HG03432 (cell line): ENCODE results near the gene SLC9C2.
A peak's percentile ranks its signal among the peaks of the same experiment; 100 is the strongest.
"Not testable (repeated sequence)": the region's sequence is repeated elsewhere in the genome, so short reads cannot be mapped to it uniquely, and the experiment has no call there.

Source experiments
- ATAC-seq: cut with Tn5 transposase; IDR thresholded peaks from one replicate; pipeline ENCODE4 v1.9.1; 2021; ENCODE audit warnings: mild to moderate bottlenecking, moderate library complexity; ENCODE audit not compliant: unreplicated experiment

Gene SLC9C2

GRCh38 chr1:173603056-173603591 lies at the start of gene SLC9C2:
Gene SLC9C2 (minus strand): TSS chr1:173603072. CDS start chr1:173601776, 1,296 bp downstream.
- ATAC-seq, result no peak

- no peak for ATAC-seq
Observed at GRCh38 chr1:173648880-173649605, 46.2 kb upstream of the SLC9C2 start.

- ATAC-seq, result no peak
Observed at GRCh38 chr1:173646656-173647055, 43.8 kb upstream of the SLC9C2 start.

GRCh38 chr1:173642450-173643139 lies 39.7 kb upstream of the SLC9C2 start:
- not testable (repeated sequence) for ATAC-seq

GRCh38 chr1:173639102-173639501 lies 36.2 kb upstream of the SLC9C2 start:
- ATAC-seq, result no peak

GRCh38 chr1:173638043-173639021 lies 35.5 kb upstream of the SLC9C2 start:
- no peak for ATAC-seq

- ATAC-seq, result not testable (repeated sequence)
Observed at GRCh38 chr1:173637236-173638042, 34.6 kb upstream of the SLC9C2 start.

GRCh38 chr1:173635116-173635515 lies 32.2 kb upstream of the SLC9C2 start, which contains the start of gene TEX50:
Gene TEX50 (plus strand): TSS chr1:173635338. CDS start chr1:173635522, 184 bp downstream.
- no peak for ATAC-seq

GRCh38 chr1:173628888-173629287 lies 26.0 kb upstream of the SLC9C2 start:
- ATAC-seq, result no peak

GRCh38 chr1:173627269-173627668 lies 24.4 kb upstream of the SLC9C2 start:
- ATAC-seq, result no peak

- no peak for ATAC-seq
Observed at GRCh38 chr1:173616859-173617258, 14.0 kb upstream of the SLC9C2 start.

- not testable (repeated sequence) for ATAC-seq
Observed at GRCh38 chr1:173613086-173613485, 10.2 kb upstream of the SLC9C2 start.

GRCh38 chr1:173608503-173609216 lies 5.8 kb upstream of the SLC9C2 start:
- no peak for ATAC-seq

GRCh38 chr1:173601588-173601987 lies 1.3 kb downstream of the SLC9C2 start:
- peak; percentile 60 for ATAC-seq

GRCh38 chr1:173596097-173596825 lies 6.6 kb downstream of the SLC9C2 start:
- ATAC-seq, result no peak

GRCh38 chr1:173591138-173591537 lies 11.7 kb downstream of the SLC9C2 start:
- ATAC-seq, result not testable (repeated sequence)

GRCh38 chr1:173590557-173590956 lies 12.3 kb downstream of the SLC9C2 start:
- ATAC-seq, result no peak

GRCh38 chr1:173581383-173582079 lies 21.3 kb downstream of the SLC9C2 start:
- ATAC-seq, result no peak
